IMR-90 (cell line): ENCODE data around the gene ACRBP. TPM values are rescaled to one million over a fixed set of nuclear protein-coding genes. Genes with fewer than 3 reads are reported as not detected.

ENCODE experiments used
- ATAC-seq: fragments of 200-7000 bp; cut with Tn5 transposase; 2 replicates; pipeline ENCODE4 v1.9.1; 2020; ENCODE audit warnings: low read depth, mild to moderate bottlenecking, moderate library complexity
- BruUV-seq: library from RNA; stranded (reverse); fragments of 400-500 nt; replicated peaks from 2 replicates; lab custom pipeline; 2021; lab: Mats Ljungman, UMichigan
- CTCF ChIA-PET: fragments of 300-600 bp; formaldehyde crosslinking; extraction: SDS; loops from one replicate; lab custom pipeline; 2021; ENCODE audit warnings: antibody characterized with exemption; lab: Yijun Ruan, JAX
- POLR2A ChIA-PET: fragments of 300-600 bp; sonication (Branson Sonifier 250); formaldehyde crosslinking; loops from one replicate; lab custom pipeline; 2022; ENCODE audit warnings: antibody characterized with exemption; ENCODE audit not compliant: unreplicated experiment; lab: Charles Lee
- DNase-seq: peaks from one replicate; pipeline ENCODE4 v3.0.0; 2013
- H2AFZ ChIP-seq: replicated peaks from 2 replicates; pipeline ENCODE3; 2013; ENCODE audit warnings: low read length, mild to moderate bottlenecking; ENCODE audit not compliant: poor library complexity
- H2AK5ac ChIP-seq: 2 replicates; pipeline ENCODE4 v1.6.1; 2013; ENCODE audit warnings: low read depth, low read length, inconsistent platforms
- H2AK9ac ChIP-seq: replicated peaks from 2 replicates; pipeline ENCODE3; 2013; ENCODE audit warnings: mild to moderate bottlenecking, low read depth, low read length, moderate library complexity; ENCODE audit not compliant: poor library complexity
- H2BK120ac ChIP-seq: 2 replicates; pipeline ENCODE4 v1.6.1; 2013; ENCODE audit warnings: low read depth, low read length, inconsistent platforms
- H2BK15ac ChIP-seq: 3 replicates; pipeline ENCODE4 v1.6.1; 2013; ENCODE audit warnings: low read depth, low read length, inconsistent platforms
- H2BK20ac ChIP-seq: 2 replicates; pipeline ENCODE4 v1.6.1; 2013; ENCODE audit warnings: low read depth, mild to moderate bottlenecking, inconsistent platforms, low read length, moderate library complexity
- H2BK5ac ChIP-seq: 2 replicates; pipeline ENCODE4 v1.6.1; 2013; ENCODE audit warnings: mild to moderate bottlenecking, low read depth, low read length, inconsistent platforms; ENCODE audit not compliant: poor library complexity, severe bottlenecking
- H3K14ac ChIP-seq: replicated peaks from 2 replicates; pipeline ENCODE4 v1.6.1; 2013; ENCODE audit warnings: low read depth, low read length, inconsistent platforms
- H3K18ac ChIP-seq: 2 replicates; pipeline ENCODE4 v1.6.1; 2013; ENCODE audit warnings: low read depth, low read length, control low read depth
- H3K23ac ChIP-seq: 2 replicates; pipeline ENCODE4 v1.6.1; 2013; ENCODE audit warnings: low read depth, low read length, inconsistent platforms
- H3K27ac ChIP-seq: 2 replicates; pipeline ENCODE4 v1.5.1; 2013; ENCODE audit warnings: mild to moderate bottlenecking, control low read depth, low read length; ENCODE audit not compliant: insufficient read depth
- H3K27me3 ChIP-seq: 2 replicates; pipeline ENCODE4 v1.6.1; 2013; ENCODE audit warnings: low read length; ENCODE audit not compliant: control insufficient read depth, insufficient read depth
- H3K36me3 ChIP-seq: 2 replicates; pipeline ENCODE4 v1.6.1; 2013; ENCODE audit warnings: low read length, mixed read lengths; ENCODE audit not compliant: control insufficient read depth, insufficient read depth
- H3K4ac ChIP-seq: 2 replicates; pipeline ENCODE4 v1.6.1; 2013; ENCODE audit warnings: low read depth, low read length, inconsistent platforms
- H3K4me1 ChIP-seq: 2 replicates; pipeline ENCODE4 v1.6.1; 2013; ENCODE audit warnings: low read length, mixed read lengths; ENCODE audit not compliant: control insufficient read depth, insufficient read depth
- H3K4me2 ChIP-seq: 2 replicates; pipeline ENCODE4 v1.6.1; 2013; ENCODE audit warnings: low read depth, mild to moderate bottlenecking, control low read depth, low read length, moderate library complexity
- H3K4me3 ChIP-seq: 2 replicates; pipeline ENCODE4 v1.5.1; 2013; ENCODE audit warnings: low read depth, mild to moderate bottlenecking, control low read depth, low read length, moderate library complexity; ENCODE audit not compliant: insufficient read depth
- H3K56ac ChIP-seq: 2 replicates; pipeline ENCODE4 v1.6.1; 2013; ENCODE audit warnings: low read length, inconsistent platforms; ENCODE audit not compliant: insufficient read depth; ENCODE audit errors: extremely low read depth
- H3K79me1 ChIP-seq, 2 experiments: 2 replicates each; pipeline ENCODE4 v1.6.1; 2013; ENCODE audit warnings: low read length in 2 of 2, inconsistent platforms in 1 of 2, low read depth in 1 of 2
- H3K9ac ChIP-seq: 2 replicates; pipeline ENCODE4 v1.6.1; 2013; ENCODE audit warnings: low read depth, low read length, control low read depth
- H3K9me1 ChIP-seq: 2 replicates; pipeline ENCODE4 v1.6.1; 2013; ENCODE audit warnings: low read length, inconsistent platforms; ENCODE audit not compliant: insufficient read depth
- H3K9me3 ChIP-seq: 2 replicates; pipeline ENCODE4 v1.6.1; 2013; ENCODE audit warnings: low read length; ENCODE audit not compliant: control insufficient read depth, insufficient read depth
- H4K20me1 ChIP-seq: 2 replicates; pipeline ENCODE4 v1.6.1; 2013; ENCODE audit warnings: low read length, inconsistent platforms; ENCODE audit not compliant: insufficient read depth
- H4K5ac ChIP-seq: 2 replicates; pipeline ENCODE4 v1.6.1; 2013; ENCODE audit warnings: mild to moderate bottlenecking, low read depth, low read length, control low read depth
- H4K8ac ChIP-seq, 2 experiments: 2 replicates each; pipeline ENCODE4 v1.6.1; 2013; ENCODE audit warnings: low read depth in 2 of 2, low read length in 2 of 2, control low read depth in 1 of 2, inconsistent platforms in 1 of 2
- H4K91ac ChIP-seq: 2 replicates; pipeline ENCODE4 v1.6.1; 2013; ENCODE audit warnings: low read depth, low read length, inconsistent platforms; ENCODE audit not compliant: insufficient read depth
- ELK1 ChIP-seq: fragments of 150-350 bp; IDR thresholded peaks from 2 replicates; pipeline ENCODE4 v1.6.1; 2016; ENCODE audit warnings: low read depth, mild to moderate bottlenecking, low read length, moderate library complexity, borderline replicate concordance
- MAFK ChIP-seq: IDR thresholded peaks from 2 replicates; pipeline ENCODE4 v1.6.1; 2012; ENCODE audit warnings: low read depth, low read length, improper control_type of control experiment
- WGBS, 2 experiments: methylation state at CpG; one replicate each; pipeline versions ENCODE4 v1.1.5 to v1.1.7; 2013; ENCODE audit warnings: missing lambda C conversion rate in 2 of 2; ENCODE audit not compliant: insufficient read length in 1 of 2; ENCODE audit errors: extremely low coverage in 2 of 2; 5-methylcytosine and 5-hydroxymethylcytosine counted together
- dilution Hi-C: fragments of 300-500 bp; cut with HindIII; formaldehyde crosslinking; loops from one replicate; pipeline ENCODE4 v1.14.3; 2018; ENCODE audit warnings: low sequenced_read_pairs; ENCODE audit not compliant: unreplicated experiment
- in situ Hi-C: fragments of 300-500 bp; cut with MboI; formaldehyde crosslinking; loops from 3 replicates; pipeline ENCODE4 v1.14.3; 2019; ENCODE audit warnings: low sequenced_read_pairs, inconsistent platforms, mixed read lengths
- intact Hi-C: fragments of 100-400 bp; cut with micrococcal nuclease; formaldehyde crosslinking; loops from 2 replicates; pipeline ENCODE4 v1.10.0; 2022
- polyA plus RNA-seq, 3 experiments: library from polyadenylated mRNA; depleted of rRNA; stranded (reverse); fragments of >200 nt; gene quantifications; 2 replicates each; pipeline ENCODE4 v1.2.3, GENCODE V29; 2012; ENCODE audit warnings: low replicate concordance in 1 of 3
- total RNA-seq: library from RNA; depleted of rRNA; stranded (reverse); fragments of >200 nt; gene quantifications from 2 replicates; pipeline ENCODE4 v1.2.3, GENCODE V29; 2012

The ACRBP gene
- total and polyA plus RNA-seq, 2 of the 4 experiments (the other 2 are of a cell fraction), result 0.38 TPM; not detected in 1

DNA sequence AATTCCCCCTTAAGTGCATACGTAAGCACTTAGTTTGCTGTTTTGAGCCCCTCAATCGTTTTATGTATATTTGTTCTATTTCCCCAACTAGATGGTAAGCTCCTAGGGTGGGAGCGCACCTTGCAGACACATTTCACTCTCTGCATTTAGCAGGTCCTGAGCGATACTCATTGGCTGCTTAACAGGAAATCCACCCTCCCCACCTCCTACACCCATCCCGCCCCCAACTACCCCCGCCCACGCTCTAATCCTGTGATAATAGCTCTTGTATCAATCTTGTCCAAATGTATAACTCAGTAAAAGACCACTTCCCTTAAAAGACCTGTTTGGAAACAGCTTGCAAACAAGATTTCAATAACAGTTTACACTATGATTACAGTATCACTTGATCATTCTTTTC, 19.6 kb downstream of the ACRBP start:
- Histone ChIP-seq H2BK120ac (no peak overlapping the region), H3K36me3 (no peaks in the 10 kb centered on the region), H3K23ac (no peak overlapping the region), H3K18ac (no peak overlapping the region), H3K27me3 (no peaks in the 10 kb centered on the region), H2BK5ac (no peak overlapping the region), H3K56ac (no peak overlapping the region), H3K14ac (no peak overlapping the region), H4K5ac (no peak overlapping the region), H2BK15ac (no peak overlapping the region), H3K9ac (no peak overlapping the region), H3K4me3 (peak overlapping the region; percentile 38; the same call in 1 of the 2 replicates), H3K4me1 (peaks cover 3% of the 10 kb centered on the region; the same call in 1 of the 2 replicates), H3K4me2 (peak overlapping the region; percentile 82), H4K20me1 (no peaks in the 10 kb centered on the region), H3K27ac (no peak overlapping the region), H2BK20ac (no peak overlapping the region), H2AK5ac (no peak overlapping the region), H3K9me1 (no peaks in the 10 kb centered on the region), H4K8ac (no peak overlapping the region), H3K9me3 (no peaks in the 10 kb centered on the region), H3K4ac (no peak overlapping the region), H4K91ac (no peak overlapping the region), H3K79me1 (no peaks in the 10 kb centered on the region), H2AK9ac (no peak overlapping the region), H2AFZ (no peak overlapping the region)
- dilution Hi-C loops (no loop called here), intact Hi-C loops (no loop called here), in situ Hi-C loops (no loop called here)
- DNase-seq (no peak), ATAC-seq (peak; percentile 42; the same call in 1 of the 2 replicates)
- TF ChIP-seq ELK1 (no peak), MAFK (0 out of 2 replicates have a peak, but pooled peaks have one; percentile 8)
- no TSS peak for BruUV-seq
- 10% methylated on average over 2 of the region's 7 CpGs; no CpG with 5 or more reads in 1 of the 2 experiments for WGBS, 2 experiments
- ChIA-PET CTCF (interaction anchor here (0.7 kb wide), 1 partner anchor 184 kb away, joined by 3 read pairs; no protein-coding TSS in a partner anchor), POLR2A (no interaction called here)
